K562 (cell line): ENCODE measurements around the gene IRS2.

Experiments
- HNRNPK ChIP-seq: fragments of 200-400 bp; formaldehyde crosslinking; IDR thresholded peaks from one replicate; pipeline ENCODE4 v1.6.1; 2018; ENCODE audit warnings: mild to moderate bottlenecking, low read depth, low read length; ENCODE audit not compliant: poor library complexity, severe bottlenecking
- PHF20 ChIP-seq: fragments of 450-650 bp; IDR thresholded peaks from 2 replicates; pipeline ENCODE4 v1.6.1; 2018; ENCODE audit not compliant: partially characterized antibody
- SETDB1 ChIP-seq: IDR thresholded peaks from one replicate; pipeline ENCODE4 v1.6.1; 2012; ENCODE audit warnings: low read length, control low read depth, inconsistent platforms

DNA sequence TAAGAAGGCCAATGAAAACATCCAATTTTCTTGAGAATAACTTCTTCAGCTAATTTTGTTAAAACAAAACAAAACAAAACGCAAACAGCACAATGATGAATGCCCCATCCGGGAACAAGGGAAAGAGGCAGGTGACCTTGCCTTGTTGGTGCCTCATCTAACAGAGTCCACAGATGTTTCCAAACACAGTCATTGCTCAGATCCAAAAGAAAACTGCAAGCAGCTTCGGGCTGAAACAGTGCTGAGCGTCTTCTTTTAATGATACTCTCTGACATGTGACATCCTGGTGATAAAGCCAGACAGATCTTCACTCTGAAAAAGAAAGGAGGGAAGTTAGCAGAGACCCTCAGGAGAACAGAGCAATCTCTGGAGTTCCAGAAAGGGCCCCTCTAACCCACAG, 30.4 kb downstream of the IRS2 start:
- no peak for TF ChIP-seq HNRNPK
- no peak for TF ChIP-seq SETDB1
- no peak for TF ChIP-seq PHF20
